HPDE6-E6E7 (cell line): ENCODE data around the gene DYRK1A.

Experiments
- DNase-seq: peaks from one replicate; pipeline ENCODE4 v3.0.0; 2011; ENCODE audit warnings: missing footprints; ENCODE audit errors: extremely low spot score

Gene DYRK1A

DNA sequence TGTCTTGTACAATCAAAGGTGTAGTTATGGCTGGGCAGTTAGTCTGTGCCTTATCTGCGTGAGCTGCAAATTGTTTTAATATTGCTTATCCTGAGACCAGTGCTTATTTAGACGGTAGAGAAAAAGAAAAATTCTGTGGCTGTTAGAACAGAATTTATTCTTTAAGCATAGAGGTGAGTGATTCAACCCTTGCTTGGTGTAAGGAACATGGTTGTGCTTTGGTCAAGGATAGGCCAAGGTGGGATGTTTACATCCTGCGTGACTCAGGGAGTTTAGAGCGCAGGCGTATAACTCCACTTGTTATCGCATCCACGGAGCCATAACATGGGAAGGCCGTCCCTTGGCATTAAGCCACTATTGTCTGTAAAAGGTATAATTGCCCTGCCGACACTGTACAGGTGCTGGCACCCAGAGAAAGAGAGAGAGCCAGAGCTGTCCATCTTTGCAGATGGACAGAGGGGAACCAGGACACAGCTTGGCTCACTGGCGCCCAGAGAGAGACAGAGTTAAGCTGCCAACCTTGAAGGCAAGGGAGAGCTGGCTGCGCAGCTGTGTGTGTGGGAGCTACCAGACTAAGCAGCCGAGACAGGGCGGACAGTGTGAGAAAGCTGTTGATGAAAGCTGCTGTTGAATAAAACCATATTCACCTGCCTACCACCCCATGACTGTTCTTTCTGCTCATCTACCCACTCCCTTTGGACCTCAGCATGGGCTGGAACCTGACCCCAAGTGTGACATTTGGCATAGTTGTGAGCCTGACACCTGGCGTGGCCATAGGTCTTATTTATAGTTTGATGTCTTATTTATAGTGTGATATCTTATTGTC, 200.4 kb downstream of the DYRK1A start:
- no peak for DNase-seq

DNA sequence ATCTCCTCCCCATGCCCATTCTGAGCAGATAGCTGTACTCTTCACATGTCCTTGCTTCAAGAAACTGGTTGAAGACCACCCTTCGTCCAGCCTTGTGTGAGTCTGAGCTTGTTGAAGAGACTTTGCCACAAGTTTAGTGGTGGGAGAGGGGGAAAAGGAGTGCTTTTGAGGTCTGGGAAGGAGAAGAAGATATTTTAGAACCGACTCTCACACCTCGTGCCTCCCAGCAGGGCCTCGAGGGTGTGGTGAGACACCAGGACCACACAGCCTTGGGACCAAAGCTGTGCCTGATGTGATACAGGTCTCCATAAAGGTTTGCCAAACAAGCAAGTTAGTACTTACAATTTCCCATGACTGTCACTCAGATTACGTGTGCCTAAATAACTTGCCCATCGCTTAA, 201.8 kb downstream of the DYRK1A start:
- no peak for DNase-seq

DNA sequence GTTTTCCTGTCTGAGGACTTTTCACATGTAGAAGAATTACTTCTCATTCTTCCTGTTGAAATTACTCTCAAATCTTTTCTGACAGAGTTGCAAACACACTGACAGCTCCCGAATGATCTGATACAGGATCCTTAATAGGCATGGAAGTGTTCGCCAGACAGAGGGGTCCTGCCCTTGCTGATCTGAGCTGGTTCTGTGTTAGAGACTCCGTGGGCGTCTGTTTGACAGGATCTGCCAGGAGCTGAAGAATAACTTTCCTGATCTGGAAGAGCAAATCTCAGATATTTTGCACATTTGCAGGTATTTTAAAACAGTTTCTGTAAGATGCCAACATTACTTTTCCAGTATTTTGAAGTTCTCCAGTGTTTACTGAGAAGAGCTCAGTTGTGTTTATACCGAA, 202.3 kb downstream of the DYRK1A start:
- DNase-seq: no peak

GRCh38 chr21:37571442-37571841, 204.9 kb downstream of the DYRK1A start:
- no peak for DNase-seq

- DNase-seq: no peak
These were observed 207.7 kb downstream of the DYRK1A start for GRCh38 chr21:37574316-37574715.

DNA sequence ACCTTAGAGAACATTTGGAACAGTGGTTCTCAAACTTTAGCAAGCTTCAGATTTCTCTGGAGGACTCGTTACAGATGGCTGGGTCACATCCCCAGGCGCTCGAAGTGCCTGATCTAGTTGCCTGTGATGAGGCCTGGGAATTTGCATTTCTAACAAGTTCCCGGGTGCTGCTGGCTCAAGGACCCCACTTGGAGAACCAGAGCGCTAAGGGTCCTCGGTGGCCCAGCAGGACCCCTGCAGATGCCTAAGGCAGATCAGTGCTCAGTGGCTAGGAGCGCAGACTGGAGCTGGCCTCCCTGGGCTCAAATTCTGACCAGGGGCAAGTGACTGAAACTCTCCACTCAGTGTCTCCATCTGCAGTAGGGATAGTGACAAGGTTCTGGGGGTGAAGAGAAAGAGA, 208.2 kb downstream of the DYRK1A start:
- DNase-seq: no peak

GRCh38 chr21:37575580-37575979, 209.0 kb downstream of the DYRK1A start:
- no peak for DNase-seq
